Activated naive CD8-positive, alpha-beta T cell treated with anti-CD3 and anti-CD28 coated beads for 36 hours (primary cell): ENCODE measurements around the gene PRXL2A. TPM values are rescaled to one million over a fixed set of nuclear protein-coding genes. Genes with fewer than 3 reads are reported as not detected.
"Not testable (repeated sequence)": the region's sequence is repeated elsewhere in the genome, so short reads cannot be mapped to it uniquely, and the experiment has no call there.

Source experiments
- DNase-seq: peaks from one replicate; pipeline ENCODE4 v3.0.0; 2021
- H3K27ac Mint-ChIP-seq: one replicate; pipeline ENCODE4 v1.8.0; 2022; ENCODE audit warnings: mild to moderate bottlenecking, moderate library complexity, mixed read lengths
- H3K27me3 Mint-ChIP-seq: one replicate; pipeline ENCODE4 v1.8.0; 2022; ENCODE audit warnings: mild to moderate bottlenecking, mixed read lengths
- H3K36me3 Mint-ChIP-seq: one replicate; pipeline ENCODE4 v1.8.0; 2021; ENCODE audit warnings: mild to moderate bottlenecking, mixed read lengths
- H3K4me1 Mint-ChIP-seq: one replicate; pipeline ENCODE4 v1.8.0; 2021; ENCODE audit warnings: mixed read lengths
- H3K4me3 Mint-ChIP-seq: one replicate; pipeline ENCODE4 v1.8.0; 2022; ENCODE audit warnings: mild to moderate bottlenecking, moderate library complexity, mixed read lengths
- H3K9me3 Mint-ChIP-seq: one replicate; pipeline ENCODE4 v1.8.0; 2022; ENCODE audit warnings: mixed read lengths
- total RNA-seq, 2 experiments: library from RNA; stranded (reverse); gene quantifications; one replicate each; pipeline ENCODE4 v1.2.3, GENCODE V29; 2021

Gene PRXL2A
- total RNA-seq, 2 experiments from 2014 or later = 23.3 to 24.5 TPM

DNA sequence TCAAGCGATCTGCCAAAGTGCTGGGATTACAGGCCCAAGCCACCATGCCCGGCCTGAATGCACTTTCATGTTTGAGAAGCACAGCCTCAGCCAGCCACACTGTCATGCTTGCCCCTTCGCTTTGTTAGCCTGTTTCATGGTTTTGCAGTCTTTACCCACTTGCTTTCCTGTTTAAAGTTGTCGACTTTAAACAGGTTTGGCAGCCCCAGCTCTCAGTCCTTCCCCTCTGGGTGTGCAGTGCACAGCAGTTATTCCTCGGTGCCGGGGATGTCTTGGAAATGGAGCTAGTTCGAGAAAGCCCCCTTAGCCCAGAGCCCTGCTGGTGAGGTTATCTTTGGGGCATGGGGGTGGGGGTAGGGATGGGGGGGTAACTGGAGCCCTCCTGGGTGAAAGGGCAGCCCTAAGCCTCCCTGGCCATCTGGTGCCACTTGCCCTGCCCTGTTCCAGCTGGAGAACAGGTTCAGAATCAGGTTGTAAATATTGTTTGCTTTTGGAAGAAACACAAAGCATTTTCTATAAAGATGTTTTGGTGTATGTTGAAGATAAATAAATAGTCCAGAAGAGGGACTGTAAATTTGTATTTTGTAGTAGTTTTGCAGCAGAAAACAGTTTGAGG, 60.6 kb downstream of the PRXL2A start:
- H3K4me1 Mint-ChIP-seq = peaks cover 89% of the 10 kb centered on the region
- DNase-seq = no peak
- peaks cover 38% of the 10 kb centered on the region for H3K36me3 Mint-ChIP-seq
- H3K4me3 Mint-ChIP-seq = peak overlapping the region; percentile 82
- H3K27ac Mint-ChIP-seq = peak overlapping the region; percentile 92
- no peaks in the 10 kb centered on the region for H3K27me3 Mint-ChIP-seq
- H3K9me3 Mint-ChIP-seq = no peaks in the 10 kb centered on the region

DNA sequence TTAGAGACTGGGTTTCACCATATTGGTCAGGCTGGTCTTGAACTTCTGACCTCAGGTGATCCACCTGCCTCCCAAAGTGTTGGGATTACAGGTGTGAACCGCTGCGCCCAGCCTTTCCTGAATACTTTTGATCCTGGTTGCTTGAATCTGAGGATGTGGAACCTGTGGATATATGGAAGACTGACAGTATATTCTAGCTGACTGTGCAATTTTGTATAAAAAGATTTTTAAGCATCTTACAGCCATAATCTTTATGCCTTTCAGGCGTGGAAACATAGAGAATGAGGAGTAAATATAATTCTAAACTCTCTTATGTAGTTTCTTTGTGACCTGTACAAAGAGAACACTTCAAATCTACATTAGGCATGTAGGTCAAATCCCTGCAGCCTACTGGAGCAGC, 61.9 kb downstream of the PRXL2A start:
- Mint-ChIP-seq H3K27ac (peak overlapping the region; percentile 95), H3K36me3 (peaks cover 47% of the 10 kb centered on the region), H3K4me3 (peak overlapping the region; percentile 26), H3K9me3 (no peaks in the 10 kb centered on the region), H3K27me3 (no peaks in the 10 kb centered on the region), H3K4me1 (peaks cover 89% of the 10 kb centered on the region)
- DNase-seq = no peak

DNA sequence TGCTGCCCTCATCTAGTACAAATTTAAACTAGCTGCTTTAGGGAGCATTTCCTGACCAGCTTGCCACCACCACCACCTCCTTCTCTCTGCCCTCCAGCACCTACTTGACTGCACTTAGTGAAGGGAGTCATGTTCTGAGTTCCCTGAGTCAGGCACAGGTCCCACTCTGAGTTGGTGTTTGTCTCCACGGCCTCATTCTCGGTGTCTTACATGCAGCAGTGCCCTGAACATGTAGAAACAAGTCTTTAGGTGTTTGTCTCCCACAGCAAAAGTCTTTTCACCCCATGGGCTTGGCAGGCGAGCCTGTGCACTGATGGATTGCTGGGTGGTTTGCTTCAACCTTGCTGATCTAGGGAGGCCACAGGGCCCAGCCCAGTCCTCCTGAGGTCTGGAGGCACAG, 62.6 kb downstream of the PRXL2A start:
- H3K27ac Mint-ChIP-seq = peak overlapping the region; percentile 95
- peak overlapping the region; percentile 18 for H3K4me3 Mint-ChIP-seq
- no peaks in the 10 kb centered on the region for H3K9me3 Mint-ChIP-seq
- H3K27me3 Mint-ChIP-seq = no peaks in the 10 kb centered on the region
- peaks cover 53% of the 10 kb centered on the region for H3K36me3 Mint-ChIP-seq
- DNase-seq = no peak
- peaks cover 88% of the 10 kb centered on the region for H3K4me1 Mint-ChIP-seq

DNA sequence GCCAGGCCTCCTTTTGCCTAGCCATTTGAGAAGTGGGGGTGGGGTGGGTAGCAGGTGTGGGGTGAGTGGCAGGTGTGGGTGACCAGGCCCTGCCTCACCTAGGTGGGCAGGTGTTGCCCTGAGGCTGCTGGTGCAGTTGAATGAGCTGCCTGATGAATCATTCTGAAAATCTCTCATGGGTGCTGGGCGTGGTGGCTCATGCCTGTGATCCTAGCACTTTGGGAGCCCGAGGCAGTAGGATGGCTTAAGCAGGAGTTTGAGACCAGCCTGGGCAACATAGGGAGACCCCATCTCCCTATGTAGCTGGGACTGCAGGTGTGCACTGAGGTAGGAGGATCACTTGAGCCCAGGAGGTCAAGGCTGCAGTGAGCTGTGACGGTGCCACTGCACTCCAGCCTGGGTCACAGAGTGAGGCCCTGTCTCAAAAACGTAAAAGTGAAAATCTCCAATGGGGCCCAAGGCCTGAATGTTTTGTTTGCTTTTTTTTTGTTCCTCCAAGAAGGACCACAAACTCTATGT, 63.4 kb downstream of the PRXL2A start:
- H3K27me3 Mint-ChIP-seq = no peaks in the 10 kb centered on the region
- peaks cover 54% of the 10 kb centered on the region for H3K36me3 Mint-ChIP-seq
- H3K9me3 Mint-ChIP-seq = no peaks in the 10 kb centered on the region
- peak overlapping the region; percentile 18 for H3K4me3 Mint-ChIP-seq
- H3K27ac Mint-ChIP-seq = peak overlapping the region; percentile 95
- peaks cover 81% of the 10 kb centered on the region for H3K4me1 Mint-ChIP-seq
- DNase-seq = peak; percentile 68

DNA sequence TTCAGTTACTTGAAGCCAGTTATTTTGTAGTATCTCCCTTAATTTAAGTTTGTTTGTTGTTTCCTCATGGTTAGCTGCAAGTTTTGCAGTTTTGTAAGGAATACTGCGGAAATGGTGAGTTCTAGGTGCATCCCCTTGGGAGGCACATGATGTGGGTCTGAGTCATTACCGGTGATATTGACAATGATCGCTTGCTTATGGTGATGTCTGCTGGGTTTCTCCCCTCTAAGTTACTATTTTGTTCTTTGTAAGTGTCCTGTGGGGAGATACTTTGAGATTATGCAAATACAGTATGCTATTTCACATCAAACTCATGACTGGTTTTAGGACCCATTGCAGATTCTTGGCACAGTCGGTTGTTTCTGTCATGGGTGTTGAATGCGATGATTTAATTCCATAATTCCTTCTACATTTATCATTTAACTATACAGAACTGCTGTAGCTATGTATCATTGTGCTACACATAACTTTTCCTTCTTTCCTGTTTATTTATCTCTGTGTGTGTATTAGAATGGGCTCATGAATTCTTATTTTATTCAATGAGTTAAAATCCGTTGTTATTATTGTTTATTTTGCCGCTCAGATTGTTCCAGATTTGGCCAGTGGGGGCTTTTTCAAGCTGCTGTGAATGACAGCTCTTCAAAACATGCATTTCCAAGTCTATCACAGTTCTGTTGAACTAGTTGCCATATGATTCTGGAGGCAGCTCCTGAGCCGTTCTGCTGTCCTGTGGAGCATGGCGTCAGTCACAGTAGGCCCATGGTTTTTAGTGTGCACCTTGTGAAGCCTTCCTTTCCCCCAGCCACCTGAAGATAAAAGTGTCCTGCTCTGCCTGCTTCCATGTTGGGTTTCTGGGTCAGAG, 64.1 kb downstream of the PRXL2A start:
- peaks cover 59% of the 10 kb centered on the region for H3K36me3 Mint-ChIP-seq

DNA sequence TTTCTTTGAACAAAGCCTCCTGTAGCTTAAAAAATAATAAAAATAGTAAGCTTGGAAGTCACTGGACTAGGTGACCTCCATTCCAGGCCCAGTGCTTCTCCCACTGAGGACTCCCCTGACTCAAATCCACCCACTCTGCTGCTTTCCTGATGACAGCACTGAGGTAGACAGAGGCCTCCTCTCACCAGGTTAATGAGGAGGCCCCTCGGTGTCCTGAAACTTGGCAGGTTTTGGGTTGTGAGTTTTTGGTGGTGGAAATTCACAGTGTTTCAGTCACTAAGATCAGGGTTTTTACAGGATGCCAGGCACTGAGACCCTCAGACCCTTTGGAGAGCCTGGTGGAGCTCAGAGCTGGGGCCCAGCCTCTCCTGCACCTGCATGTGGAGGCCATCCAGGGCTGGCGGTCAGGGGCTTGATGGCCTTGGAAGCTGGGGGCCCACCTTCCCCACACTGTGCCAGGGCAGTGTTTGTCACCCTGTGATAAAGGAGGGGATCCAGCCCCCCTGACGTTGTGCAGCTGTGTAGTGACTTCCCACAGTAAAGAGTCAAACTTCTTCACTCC, 64.8 kb downstream of the PRXL2A start:
- peaks cover 64% of the 10 kb centered on the region for H3K36me3 Mint-ChIP-seq
- H3K4me1 Mint-ChIP-seq = peaks cover 83% of the 10 kb centered on the region
- H3K9me3 Mint-ChIP-seq = peaks cover 12% of the 10 kb centered on the region
- no peaks in the 10 kb centered on the region for H3K27me3 Mint-ChIP-seq
- peak overlapping the region; percentile 63 for H3K4me3 Mint-ChIP-seq
- no peak for DNase-seq
- H3K27ac Mint-ChIP-seq = peak overlapping the region; percentile 95

More for the DNA sequence above, 64.1 kb downstream of the PRXL2A start:
- Mint-ChIP-seq H3K4me1 (peaks cover 81% of the 10 kb centered on the region), H3K9me3 (peaks cover 6% of the 10 kb centered on the region), H3K4me3 (peak overlapping the region; percentile 63), H3K27ac (peak overlapping the region; percentile 95), H3K27me3 (no peaks in the 10 kb centered on the region)
- DNase-seq = no peak

DNA sequence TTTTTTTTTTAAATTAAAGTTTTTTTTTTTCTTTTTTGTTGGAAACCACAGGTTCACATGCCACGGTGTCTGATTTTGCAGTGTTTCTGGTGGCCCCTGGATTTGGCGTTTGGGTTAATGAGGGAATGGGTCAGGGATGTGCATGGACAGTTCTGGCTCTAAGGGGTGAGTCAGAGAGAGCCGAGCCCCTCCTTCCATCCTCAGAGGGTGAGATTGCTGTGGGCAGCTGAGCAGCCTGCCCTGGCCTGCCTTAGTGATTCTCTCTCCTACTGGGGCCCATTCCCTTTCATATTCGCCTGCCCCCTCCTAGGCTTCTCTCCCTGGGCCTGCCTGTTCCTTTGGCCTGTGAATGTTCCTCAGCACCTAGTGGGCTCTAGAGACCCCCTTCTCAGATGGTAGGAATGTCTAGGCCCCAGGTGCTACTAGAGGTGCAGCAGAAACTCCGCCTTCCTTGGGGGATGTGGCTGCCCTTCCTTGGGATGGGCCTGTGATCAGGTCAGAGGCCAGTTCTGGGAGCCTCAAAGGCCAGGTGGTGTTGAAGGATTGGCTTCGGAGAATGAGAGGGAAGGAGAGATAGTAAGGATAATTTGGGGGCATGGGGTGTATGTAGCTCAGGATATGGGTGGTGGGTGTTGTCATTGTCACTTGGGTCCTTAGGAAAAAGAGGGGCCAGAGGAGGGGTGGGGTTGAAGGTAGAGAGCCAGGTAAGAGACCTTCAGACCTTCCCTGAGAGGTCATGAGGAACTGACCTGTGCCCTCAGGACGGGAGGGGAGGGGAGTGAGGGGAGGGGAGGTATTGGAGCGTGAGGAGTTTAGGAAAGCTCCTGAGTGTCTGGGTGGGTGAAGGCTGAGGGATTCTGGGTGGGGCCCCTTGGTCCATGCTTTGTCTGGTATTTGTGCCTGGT, 65.6 kb downstream of the PRXL2A start:
- Mint-ChIP-seq H3K4me3 (peak overlapping the region; percentile 63), H3K36me3 (peaks cover 70% of the 10 kb centered on the region), H3K4me1 (peaks cover 81% of the 10 kb centered on the region), H3K9me3 (peaks cover 13% of the 10 kb centered on the region), H3K27me3 (no peaks in the 10 kb centered on the region), H3K27ac (peak overlapping the region; percentile 95)
- DNase-seq = no peak

DNA sequence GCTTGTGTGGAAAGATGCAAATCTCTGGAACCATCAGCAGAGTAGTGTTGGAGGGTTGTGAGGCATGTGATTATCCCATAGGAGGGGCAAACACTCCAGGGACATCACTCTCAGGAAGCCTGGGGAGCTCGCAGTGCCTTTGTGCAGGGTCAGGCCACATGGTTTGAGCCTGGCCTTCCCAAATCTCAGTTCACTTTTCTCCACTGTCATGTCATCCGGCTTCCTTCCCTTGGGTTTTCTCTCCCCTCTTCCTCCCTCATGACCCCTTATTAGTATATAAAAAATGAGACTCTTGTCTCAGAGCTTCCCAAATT, 66.2 kb downstream of the PRXL2A start:
- Mint-ChIP-seq H3K27ac (peak overlapping the region; percentile 95), H3K36me3 (peaks cover 68% of the 10 kb centered on the region), H3K4me3 (peak overlapping the region; percentile 63), H3K4me1 (peaks cover 77% of the 10 kb centered on the region), H3K27me3 (no peaks in the 10 kb centered on the region), H3K9me3 (peaks cover 13% of the 10 kb centered on the region)
- DNase-seq = no peak

DNA sequence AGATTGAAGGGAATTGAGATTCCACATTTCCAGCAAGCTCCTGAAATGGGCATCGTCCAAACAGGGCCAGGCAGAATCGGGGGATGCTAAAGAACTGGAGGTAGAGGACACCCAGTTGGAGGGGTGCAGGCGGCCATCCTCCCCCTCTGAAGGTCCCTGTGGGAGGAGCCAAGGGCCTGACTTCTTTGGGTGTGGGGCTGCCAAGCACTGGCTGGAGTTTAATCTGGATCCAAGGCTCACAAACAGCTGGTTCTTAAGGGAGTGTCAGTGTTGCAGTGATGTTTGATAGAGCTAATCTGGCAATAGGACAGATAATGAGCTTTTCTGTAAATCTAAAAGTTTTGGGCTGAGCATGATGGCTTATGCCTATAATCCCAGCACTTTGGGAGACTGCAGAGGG, 66.6 kb downstream of the PRXL2A start:
- H3K4me3 Mint-ChIP-seq = no peak overlapping the region
- peaks cover 13% of the 10 kb centered on the region for H3K9me3 Mint-ChIP-seq
- peaks cover 67% of the 10 kb centered on the region for H3K36me3 Mint-ChIP-seq
- DNase-seq = no peak
- peak overlapping the region; percentile 95 for H3K27ac Mint-ChIP-seq
- H3K27me3 Mint-ChIP-seq = no peaks in the 10 kb centered on the region
- peaks cover 75% of the 10 kb centered on the region for H3K4me1 Mint-ChIP-seq

DNA sequence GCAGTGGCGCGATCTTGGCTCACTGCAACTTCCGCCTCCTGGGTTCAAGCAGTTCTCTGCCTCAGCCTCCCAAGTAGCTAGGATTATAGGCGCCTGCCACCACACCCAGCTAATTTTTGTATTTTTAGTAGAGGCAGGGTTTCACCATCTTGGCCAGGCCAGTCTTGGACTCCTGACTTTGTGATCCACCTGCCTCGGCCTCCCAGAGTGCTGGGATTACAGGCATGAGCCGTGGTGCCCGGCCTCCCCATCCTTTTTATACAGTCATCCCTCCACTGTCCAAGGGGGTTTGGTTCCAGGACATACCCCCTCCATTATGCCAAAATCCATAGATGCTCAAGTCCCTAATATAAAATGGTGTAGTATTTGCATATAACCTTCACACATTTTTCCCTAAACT, 67.3 kb downstream of the PRXL2A start:
- Mint-ChIP-seq H3K36me3 (peaks cover 69% of the 10 kb centered on the region), H3K9me3 (peaks cover 14% of the 10 kb centered on the region), H3K4me1 (peaks cover 70% of the 10 kb centered on the region)
- H3K27ac Mint-ChIP-seq, H3K4me3 Mint-ChIP-seq, H3K27me3 Mint-ChIP-seq, DNase-seq: not testable (repeated sequence)

DNA sequence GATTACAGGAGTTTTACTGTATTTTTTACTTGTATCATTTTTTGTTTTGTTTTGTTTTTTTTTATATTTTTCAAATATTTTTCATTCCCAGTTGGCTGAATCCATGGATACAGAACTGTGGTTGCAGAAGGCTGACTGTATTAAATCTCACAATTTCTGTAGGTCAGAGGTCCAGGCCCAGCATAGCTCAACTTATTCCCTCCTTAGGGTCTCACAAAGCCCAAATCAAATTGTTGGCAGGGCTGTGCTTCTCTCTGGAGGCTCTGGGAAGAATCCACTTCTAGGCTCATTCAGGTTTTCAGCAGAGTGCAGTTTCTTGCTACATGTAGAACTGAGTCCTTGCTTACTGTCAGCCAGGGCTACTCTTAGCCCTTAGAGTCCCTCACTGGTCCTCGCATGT, 68.3 kb downstream of the PRXL2A start:
- Mint-ChIP-seq H3K27me3 (no peaks in the 10 kb centered on the region), H3K27ac (peak overlapping the region; percentile 55), H3K4me3 (no peak overlapping the region), H3K9me3 (peaks cover 14% of the 10 kb centered on the region), H3K4me1 (peaks cover 69% of the 10 kb centered on the region), H3K36me3 (peaks cover 67% of the 10 kb centered on the region)
- no peak for DNase-seq

DNA sequence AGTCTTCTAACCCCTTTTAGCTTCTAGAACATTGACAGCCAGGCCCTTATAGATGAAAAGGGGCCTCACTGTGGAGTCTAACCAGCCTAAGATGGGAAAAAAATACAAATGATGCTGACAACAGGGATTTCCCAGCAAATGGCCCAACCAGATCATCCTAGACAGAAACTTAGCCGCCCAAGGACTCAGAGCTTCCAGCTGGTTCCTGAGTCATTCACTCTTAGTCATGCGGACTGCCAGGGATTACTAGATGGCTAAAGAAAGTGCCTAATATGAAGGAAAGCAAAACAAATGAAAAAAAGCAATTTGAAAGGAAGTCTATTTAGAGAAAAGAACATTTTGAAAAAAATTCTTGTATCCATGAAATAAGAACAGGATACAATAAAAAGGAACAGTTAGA, 69.5 kb downstream of the PRXL2A start:
- Mint-ChIP-seq H3K4me1 (peaks cover 63% of the 10 kb centered on the region), H3K9me3 (peaks cover 14% of the 10 kb centered on the region), H3K36me3 (peaks cover 68% of the 10 kb centered on the region), H3K4me3 (no peak overlapping the region), H3K27me3 (no peaks in the 10 kb centered on the region), H3K27ac (peak overlapping the region; percentile 55)
- DNase-seq = no peak

DNA sequence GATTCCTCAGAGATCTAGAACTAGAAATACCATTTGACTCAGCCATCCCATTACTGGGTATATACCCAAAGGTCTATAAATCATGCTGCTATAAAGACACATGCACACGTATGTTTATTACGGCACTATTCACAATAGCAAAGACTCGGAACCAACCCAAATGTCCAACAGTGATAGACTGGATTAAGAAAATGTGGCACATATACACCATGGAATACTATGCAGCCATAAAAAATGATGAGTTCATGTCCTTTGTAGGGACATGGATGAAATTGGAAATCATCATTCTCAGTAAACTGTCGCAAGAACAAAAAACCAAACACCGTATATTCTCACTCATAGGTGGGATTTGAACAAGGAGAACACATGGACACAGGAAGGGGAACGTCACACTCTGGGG, 72.0 kb downstream of the PRXL2A start:
- not testable (repeated sequence) for H3K27ac Mint-ChIP-seq, DNase-seq, H3K4me3 Mint-ChIP-seq, H3K27me3 Mint-ChIP-seq
- Mint-ChIP-seq H3K4me1 (peaks cover 63% of the 10 kb centered on the region), H3K36me3 (peaks cover 64% of the 10 kb centered on the region), H3K9me3 (peaks cover 14% of the 10 kb centered on the region)

DNA sequence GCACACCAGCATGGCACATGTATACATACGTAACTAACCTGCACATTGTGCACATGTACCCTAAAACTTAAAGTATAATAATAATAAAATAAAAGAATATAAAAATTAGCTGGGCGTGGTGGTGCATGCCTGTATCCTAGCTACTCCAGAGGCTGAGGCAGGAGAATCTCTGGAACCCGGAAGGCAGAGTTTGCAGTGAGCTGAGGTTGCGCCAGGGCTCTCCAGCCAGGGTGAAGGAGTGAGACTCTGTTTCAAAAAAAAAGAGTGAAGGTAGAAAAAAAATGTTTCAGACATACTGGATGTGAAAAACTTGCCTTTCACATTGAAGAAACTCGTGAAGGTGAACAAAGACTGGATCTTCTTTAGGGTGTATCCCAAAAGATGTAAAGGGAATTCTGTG, 72.5 kb downstream of the PRXL2A start:
- Mint-ChIP-seq H3K27me3 (no peaks in the 10 kb centered on the region), H3K36me3 (peaks cover 62% of the 10 kb centered on the region), H3K4me1 (peaks cover 64% of the 10 kb centered on the region), H3K9me3 (peaks cover 14% of the 10 kb centered on the region), H3K4me3 (no peak overlapping the region), H3K27ac (peak overlapping the region; percentile 20)
- DNase-seq = no peak
